Femur (tissue), 1 donor: ENCODE measurements around the gene ARHGAP5.

Experiments used
- DNase-seq: peaks from one replicate; pipeline ENCODE4 v3.0.0-alpha.2; 2017

The ARHGAP5 gene, protein sequence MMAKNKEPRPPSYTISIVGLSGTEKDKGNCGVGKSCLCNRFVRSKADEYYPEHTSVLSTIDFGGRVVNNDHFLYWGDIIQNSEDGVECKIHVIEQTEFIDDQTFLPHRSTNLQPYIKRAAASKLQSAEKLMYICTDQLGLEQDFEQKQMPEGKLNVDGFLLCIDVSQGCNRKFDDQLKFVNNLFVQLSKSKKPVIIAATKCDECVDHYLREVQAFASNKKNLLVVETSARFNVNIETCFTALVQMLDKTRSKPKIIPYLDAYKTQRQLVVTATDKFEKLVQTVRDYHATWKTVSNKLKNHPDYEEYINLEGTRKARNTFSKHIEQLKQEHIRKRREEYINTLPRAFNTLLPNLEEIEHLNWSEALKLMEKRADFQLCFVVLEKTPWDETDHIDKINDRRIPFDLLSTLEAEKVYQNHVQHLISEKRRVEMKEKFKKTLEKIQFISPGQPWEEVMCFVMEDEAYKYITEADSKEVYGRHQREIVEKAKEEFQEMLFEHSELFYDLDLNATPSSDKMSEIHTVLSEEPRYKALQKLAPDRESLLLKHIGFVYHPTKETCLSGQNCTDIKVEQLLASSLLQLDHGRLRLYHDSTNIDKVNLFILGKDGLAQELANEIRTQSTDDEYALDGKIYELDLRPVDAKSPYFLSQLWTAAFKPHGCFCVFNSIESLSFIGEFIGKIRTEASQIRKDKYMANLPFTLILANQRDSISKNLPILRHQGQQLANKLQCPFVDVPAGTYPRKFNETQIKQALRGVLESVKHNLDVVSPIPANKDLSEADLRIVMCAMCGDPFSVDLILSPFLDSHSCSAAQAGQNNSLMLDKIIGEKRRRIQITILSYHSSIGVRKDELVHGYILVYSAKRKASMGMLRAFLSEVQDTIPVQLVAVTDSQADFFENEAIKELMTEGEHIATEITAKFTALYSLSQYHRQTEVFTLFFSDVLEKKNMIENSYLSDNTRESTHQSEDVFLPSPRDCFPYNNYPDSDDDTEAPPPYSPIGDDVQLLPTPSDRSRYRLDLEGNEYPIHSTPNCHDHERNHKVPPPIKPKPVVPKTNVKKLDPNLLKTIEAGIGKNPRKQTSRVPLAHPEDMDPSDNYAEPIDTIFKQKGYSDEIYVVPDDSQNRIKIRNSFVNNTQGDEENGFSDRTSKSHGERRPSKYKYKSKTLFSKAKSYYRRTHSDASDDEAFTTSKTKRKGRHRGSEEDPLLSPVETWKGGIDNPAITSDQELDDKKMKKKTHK (N-terminal part only)

DNA sequence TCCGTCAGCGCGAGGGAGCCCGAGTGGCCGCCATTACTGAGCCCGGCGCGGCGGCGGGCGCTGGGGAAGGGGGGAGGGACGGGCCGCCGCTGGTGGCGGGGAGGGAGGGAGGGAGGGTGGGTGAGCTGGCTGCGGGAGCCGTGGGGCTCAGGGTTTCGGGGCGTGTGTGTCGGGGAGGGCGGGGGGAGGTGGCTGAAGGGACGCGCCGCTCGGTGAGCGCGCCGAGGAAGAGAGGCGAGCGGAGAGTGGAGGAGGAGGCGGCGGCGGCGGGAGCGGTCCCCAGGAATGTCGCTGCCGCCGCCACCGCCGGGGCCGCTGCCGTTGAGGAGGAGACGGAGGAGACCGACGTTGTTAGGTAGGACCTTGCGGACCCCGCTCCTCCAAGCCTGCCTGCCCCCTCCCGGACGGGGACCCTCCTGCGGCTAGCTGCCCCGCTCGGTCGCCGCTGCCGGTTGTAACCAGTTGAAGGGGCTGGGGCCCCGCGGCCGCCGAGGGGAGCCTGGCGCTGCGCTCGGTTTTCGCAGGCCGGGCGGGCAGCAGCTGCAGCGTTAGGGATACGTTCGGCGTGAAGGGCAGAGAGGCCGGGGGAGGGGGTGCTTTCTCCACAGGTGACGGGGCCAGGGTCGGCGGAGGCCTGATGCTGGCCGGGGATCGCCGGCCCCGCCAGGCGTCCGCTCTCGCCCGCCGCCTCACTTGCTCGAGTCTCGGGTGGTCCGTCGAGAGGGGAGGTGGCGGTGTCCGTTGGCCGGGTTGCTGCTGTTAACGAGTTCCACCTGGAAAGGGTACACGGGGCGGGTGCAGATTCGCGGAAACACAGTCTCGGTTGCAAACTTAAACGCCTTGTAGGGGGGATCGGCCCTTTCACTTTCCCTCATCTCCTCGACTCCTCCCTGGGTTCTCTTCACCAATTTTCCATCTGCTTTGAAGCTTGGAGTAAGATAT lies at the start of gene ARHGAP5:
TSS of gene ARHGAP5 (plus strand) at position 224 of the 942 bp plus-strand sequence. CDS start 13,366 bp downstream, outside the sequence.
- DNase-seq = peak; percentile 63

DNA sequence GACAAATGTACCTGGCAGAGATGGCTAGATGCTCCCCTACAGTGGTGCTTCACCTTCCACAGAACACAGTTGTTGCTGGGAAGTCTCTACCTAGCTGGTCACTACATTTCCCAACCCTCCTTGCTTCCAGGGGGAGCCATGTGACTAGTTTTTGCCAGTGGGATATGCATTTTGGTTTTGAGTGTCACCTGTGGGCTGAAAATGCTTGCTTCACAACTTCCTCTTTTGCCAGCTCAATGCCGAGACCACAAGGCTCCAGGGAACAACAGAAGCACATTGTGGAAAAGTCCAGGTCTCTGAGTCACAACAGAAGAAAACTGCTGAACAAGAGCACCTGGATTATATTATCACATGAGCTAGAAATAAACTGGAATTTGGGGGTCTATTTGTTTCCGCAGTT lies 48.5 kb upstream of the ARHGAP5 start:
- DNase-seq = no peak

DNA sequence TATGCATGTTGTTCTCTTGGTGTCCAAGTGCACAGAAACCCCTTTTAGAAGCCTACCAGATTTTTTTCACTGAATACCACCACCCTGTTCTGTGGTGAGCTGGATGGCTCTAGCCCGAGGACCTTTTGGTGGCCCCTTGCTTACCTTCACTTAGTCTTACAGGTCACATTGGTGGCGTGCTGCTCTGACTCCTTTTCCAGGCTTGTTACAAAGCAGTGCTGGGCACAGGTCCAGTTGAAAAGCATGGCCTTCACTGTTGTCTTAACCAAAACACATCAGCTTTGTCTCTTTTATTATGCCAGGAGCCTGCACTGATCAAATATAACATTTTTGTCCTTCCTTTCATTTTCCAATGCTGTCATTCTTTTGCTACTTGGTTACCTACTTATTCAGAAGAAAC lies 43.6 kb upstream of the ARHGAP5 start:
- DNase-seq = no peak

DNA sequence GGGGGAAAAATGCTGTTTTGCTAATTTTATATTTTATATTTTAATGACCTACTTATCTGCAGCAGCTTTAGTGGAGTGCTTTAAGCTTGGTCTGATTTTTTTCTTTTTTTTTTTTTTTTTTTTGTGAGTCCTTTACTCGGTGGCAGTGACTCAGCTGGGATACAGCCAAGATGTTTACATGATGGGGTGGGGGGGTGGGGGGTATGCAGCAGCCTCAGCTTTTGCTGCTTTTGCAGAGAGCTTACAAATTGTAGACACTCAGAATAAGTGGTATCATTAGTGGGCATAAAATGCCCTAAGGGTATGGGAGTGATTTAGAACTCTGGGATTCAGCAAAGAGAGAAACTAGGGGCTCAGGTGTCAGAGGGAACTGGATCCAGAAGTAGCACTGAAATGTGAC lies 38.2 kb upstream of the ARHGAP5 start:
- no peak for DNase-seq

DNA sequence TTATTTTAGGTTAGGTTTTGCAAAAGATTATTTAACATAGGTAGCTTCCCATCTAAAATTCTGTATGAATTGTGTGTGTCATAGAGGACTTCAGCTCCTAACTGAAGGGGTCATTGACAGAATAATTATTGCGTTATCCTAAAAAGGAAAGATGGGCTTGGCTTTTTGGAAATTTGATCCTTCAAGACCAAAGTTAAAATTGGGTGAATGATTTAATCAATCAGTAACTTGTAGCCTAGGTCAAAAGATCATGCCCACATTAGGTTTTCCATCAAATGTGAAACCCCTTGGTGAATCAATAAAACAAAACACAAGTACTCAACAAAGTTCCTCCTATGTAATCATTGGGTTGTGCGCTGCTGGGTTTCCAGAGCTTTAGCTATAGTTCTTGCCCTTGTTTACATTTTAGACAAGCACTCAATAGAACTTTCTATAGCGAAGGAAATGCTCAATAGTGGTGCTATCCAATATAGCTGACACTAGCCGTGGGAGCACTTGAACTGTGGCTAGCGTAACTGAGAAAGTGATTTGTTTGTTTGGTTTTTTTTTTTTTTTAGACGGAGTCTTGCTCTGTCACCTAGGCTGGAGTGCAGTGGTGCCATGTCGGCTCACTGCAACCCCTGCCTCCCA lies 37.6 kb upstream of the ARHGAP5 start:
- no peak for DNase-seq

DNA sequence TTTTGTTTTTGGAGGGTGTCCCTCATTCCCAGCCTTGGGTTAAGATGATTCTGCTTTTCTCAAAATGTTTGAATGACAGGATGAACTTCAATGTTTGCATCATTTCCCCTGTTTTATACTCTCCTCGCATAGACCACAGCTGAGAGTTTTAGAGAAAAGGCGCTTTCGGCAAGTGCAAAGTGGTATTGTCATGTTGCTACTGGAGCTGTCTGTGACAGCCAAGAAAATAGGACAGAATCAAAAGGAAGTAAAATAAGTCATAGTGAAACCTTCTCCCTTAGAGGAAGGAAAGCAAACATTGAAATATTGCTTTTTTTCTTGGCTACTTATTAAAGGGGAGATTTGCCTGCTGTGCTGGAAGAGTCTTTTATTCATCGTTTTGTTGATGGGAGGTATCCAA lies 33.5 kb upstream of the ARHGAP5 start:
- DNase-seq = no peak

DNA sequence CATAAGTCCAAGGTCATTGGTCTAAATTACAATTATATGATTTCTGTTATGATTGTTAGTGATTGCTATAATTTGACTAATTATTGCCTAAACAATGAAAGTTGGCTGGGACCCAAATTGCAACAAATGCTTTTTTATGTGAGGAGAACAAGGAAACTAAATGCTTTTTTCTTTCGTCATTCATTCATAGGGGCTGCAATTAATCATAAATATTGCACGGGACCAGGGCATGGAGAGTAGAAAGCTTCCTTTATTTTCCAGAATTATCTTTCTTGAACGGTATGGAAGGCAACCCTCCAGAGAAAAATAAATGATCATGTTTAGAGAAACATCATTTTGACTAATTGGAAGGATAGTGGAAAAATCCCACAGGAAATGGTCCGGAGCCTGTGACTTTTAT lies 32.6 kb upstream of the ARHGAP5 start:
- DNase-seq = no peak

DNA sequence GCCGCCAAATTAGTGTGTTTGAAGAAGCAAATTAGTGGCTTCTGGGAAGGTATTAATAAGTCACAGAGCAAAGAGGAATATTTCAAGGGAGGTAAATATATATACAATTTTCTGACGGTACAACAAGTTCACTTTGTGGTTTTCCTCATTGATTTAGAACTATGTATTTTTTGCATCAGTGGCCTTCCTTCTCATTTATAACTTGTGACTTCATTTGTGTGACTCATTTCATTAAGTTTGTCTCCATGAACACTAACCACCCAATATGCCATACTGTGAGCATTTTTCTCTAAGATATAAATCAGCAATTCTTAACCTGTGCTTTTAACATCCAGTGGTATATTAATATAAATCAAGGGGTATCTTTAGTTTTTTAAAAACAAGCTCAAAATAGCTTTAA lies 29.3 kb upstream of the ARHGAP5 start:
- DNase-seq = no peak

DNA sequence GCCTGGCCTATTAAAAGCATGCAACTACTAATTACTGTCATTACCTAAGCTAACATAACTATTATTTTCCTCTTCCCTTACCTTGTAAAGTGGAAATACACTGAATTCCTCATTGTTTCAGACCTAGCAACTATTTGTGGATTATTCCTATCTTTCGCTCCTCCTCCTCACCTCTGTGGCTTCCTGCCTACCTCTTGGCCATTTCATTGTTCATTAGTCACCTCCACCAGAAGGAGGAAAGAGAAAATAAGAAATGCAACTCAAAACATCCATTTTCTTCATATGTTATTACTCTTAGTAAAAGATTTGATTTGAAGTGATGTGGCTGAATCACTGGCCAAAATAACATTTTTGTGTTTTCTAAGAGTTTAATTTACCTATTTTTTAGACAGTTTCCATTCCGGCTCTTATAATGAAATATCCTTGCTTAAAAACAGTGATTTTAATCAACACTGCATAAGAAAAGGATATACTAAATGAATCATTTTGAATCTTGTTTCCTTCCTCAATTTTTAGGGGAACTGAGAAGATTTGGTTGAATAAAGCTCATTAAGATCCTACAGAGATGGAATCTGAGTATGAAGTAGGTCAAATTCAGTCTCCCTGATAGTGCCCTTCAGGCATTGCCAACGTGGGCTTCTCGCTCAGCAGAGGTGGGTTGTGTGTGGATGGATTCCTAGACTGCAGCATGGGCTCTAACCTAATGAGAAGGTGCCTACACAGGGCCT lies 27.6 kb upstream of the ARHGAP5 start:
- no peak for DNase-seq

DNA sequence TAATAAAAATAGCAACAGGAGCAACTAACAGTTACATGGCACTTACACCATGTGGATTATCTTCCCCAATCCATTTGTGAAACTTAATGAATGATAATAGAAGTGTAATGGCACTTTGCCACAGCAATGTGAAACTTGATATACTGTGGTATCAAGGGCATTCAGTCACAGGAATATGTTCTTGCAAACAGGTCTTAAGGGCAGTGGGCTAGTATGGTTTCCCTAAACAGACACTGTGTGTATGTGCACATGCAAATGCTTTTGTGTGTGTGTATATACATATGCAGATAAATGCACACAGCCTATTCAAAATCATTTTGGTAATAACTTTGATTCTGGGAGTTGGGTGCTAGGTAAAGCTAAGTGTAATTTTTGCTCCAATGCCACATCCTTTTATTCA lies 26.2 kb upstream of the ARHGAP5 start:
- no peak for DNase-seq

DNA sequence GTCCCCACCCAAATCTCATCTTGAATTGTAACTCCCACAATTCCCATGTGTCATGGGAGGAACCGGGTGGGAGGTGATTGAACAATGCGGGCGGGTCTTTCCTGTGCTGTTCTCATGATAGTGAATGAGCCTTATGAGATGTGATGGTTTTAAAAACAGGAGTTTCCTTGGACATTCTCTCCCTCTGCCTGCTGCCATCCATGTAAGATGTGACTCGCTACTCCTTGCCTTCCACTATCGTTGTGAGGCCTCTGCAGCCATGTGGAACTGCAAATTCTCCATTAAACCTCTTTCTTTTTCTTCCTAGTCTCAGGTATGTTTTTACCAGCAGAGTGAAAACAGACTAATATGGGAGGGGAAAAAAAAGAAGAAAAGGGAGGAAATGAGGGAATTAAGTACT lies 22.6 kb upstream of the ARHGAP5 start:
- no peak for DNase-seq

DNA sequence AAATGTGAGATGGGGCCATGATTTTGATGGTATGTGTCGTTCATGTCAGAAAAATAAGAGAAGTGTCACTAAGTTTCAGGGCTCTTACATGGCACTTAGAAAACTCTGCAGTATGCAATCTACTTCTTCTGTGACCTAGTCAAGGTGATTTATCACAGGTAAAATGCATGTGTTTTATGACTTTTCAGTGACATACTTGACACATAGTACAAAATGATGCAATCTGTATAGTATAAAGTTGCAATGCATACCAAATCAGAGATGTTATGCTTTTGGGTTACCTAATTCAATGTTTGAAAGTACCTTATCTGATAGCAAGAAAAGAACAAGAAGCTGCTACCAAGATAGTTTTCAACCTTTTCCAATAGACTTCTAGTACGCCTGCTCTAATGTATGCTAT lies 21.9 kb upstream of the ARHGAP5 start:
- no peak for DNase-seq

DNA sequence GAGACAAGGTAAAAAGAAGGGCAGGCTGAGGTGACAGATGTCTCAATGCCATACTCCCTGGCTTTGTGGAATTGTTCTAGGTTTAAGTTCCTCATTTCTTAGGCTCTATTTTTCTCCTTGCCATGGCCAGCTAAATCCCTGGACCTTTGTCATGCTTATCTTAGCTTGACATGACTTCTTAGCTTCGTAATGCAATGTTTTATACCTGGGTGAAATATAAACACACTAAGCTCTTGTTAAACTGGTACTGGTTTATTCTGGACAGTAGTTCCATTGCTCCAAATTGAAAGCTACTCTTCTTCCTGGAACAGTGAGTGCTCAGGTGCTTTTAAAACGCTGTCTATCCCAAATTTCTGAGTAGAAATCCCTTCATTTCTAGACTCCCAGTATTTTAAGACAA lies 17.4 kb upstream of the ARHGAP5 start:
- DNase-seq = no peak

DNA sequence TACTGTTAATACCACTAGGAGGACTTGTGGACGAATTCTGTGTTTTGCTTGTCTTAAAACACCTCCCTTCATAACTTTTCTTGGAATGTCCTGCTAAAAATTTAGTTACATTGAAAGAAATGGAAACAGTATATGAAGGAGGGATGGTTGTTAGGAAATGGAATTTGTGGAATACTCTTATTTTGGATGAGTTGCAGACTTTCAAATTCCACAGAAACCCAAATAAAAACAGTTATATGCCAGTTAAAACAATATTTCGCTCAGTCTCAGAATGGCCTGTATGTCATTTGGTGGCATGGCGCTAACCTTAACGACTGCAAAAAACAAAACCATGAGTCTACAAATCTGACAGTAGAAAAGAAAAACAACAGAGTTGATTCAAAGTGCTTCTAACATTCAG lies 12.2 kb upstream of the ARHGAP5 start:
- no peak for DNase-seq

DNA sequence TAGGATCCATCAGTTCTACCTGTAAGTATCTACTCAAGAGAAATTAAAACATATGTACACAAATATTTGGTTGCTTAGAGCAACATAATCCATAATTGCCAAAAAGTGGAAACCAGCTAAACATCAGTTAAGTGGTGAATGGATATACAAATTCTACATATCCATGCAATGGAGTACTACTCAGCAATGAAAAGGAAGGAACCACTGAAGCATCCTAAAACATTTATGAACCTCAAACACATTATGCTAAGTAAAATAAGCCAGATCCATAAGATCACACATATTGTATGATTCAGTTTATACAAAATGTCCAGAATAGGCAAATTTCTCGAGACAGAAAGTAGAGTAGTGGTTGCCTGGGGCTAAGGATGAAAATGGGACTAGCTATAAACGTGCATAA lies 8.4 kb upstream of the ARHGAP5 start:
- DNase-seq = no peak

DNA sequence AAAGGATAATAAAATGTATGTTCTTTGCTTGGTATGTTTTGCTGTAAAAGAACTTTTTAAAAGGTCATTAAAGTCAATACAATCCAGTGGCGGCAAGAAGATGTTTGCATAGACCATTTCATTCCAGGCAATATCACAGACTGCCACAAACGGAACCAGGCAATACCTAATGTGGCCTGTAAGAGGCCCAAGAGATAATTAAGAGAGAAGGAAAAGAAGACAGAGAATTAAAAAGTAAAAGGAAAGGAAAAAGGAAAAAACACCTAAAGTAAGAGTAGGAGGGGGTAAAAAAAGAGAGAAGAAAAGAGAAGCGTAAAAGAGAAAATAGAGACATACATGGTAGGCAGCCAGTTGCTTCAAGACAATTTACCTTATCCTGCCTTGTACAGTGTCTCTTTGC lies 6.8 kb upstream of the ARHGAP5 start:
- no peak for DNase-seq

DNA sequence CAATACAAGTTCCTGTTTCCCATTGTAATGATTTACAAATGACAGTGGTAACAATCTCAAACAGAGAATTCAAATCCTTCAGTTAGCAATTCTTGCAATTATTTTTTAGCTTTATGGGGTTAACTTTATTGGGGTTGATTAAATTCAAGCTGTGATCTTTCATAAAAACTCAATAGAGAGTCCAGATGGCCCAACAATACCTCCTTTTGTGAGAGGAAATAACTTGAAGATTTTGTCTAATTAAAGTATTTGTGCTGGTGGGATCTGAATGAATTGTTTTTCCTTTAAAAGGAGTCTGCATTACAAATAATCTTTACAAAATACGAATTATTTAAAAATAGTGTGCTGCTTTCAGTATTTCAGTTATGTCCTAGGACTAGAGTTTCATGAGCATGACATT lies 4.4 kb upstream of the ARHGAP5 start:
- DNase-seq = no peak

DNA sequence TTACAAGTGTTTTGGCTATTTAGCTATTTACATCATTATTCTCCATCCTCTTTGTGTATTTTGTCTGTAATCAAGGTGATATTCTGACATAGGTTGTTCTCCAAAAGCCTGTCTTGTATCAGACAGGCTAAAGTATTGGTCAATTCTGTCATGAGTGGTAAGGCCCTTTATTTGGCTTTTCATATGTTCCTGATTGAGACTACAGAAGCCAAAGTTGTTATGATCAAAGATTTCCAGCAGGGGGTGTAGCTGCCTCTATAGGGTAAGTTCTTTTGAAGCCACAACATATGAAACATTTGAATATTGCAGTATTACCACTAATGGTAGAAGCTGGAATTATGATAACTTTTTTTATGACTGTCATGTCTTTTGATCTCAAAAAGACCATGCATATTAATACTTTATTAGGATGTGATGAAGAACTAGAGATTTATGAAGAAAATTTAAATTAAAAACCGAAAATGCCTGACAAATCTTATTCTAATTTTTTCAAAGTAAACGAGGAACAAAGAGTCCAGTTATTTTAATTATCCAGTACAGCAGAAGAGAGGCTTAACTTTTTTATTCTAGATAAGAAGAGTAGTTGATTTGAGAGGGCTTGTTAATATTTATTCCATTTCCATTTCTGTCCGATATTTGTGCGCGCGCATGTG lies 3.4 kb upstream of the ARHGAP5 start:
- peak; percentile 43 for DNase-seq

DNA sequence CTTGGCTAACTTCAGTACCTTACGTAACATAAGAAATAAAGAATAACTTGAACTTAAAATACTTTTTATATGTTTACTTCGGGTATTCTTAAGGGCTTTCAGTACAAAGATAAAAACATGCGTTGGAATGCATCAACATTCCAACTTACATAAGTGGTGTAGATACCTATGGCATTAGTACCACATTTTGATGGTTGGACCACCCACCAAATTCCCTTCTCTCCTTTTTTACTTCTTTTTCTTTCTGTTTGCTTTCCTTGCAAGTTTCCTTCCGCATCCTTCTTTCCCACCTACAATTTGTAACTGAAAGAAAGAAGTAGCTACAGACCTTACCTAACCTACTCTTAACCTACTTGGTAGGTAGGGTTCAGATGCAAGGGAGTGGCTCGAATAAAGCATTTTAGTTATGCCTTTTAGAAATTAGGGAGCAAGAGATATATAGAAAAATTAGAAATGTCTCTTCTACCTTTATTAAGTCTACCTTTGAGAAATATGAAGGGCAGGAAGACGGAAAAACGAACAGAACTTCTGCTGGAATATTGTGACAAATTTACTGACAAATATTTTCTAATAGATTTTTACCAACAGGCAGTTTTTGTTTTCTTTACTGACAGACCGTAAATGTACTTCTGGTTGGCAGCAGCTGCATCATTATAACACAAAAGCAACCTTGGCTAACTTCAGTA lies 2.1 kb upstream of the ARHGAP5 start:
- DNase-seq = no peak
